ENCODE data around the gene EML4. TPM values are rescaled to one million over a fixed set of nuclear protein-coding genes. Genes with fewer than 3 reads are reported as not detected.

EML4 gene
- total and polyA plus RNA-seq, 2 donors (not counting 1 experiment from before 2014, with no cell fraction given) = 49.4 to 134 TPM

- Histone ChIP-seq H3K9ac (ENCODE audit: low read length) (no peak overlapping the region), H3K79me2 (ENCODE audit: control insufficient read depth, insufficient read depth, low read length) (no peaks in the 10 kb centered on the region), H3K27ac (ENCODE audit: low read length in 2 of 2) (no peak overlapping the region), H2AFZ (ENCODE audit: insufficient read depth, low read depth, low read length, poor library complexity, severe bottlenecking) (no peak overlapping the region), H4K20me1 (ENCODE audit: control insufficient read depth, insufficient read depth, low read length, poor library complexity, severe bottlenecking) (no peaks in the 10 kb centered on the region), H3K9me3 (ENCODE audit: control extremely low read depth in 1 of 3, control insufficient read depth in 2 of 3, insufficient read depth in 1 of 3, low read length in 2 of 3) (no peaks in the 10 kb centered on the region), H3K4me1 (ENCODE audit: control insufficient read depth in 2 of 2, insufficient read depth in 2 of 2, low read length in 2 of 2) (no peaks in the 10 kb centered on the region), H3K36me3 (replicated peaks in 1 of 2; ENCODE audit: control extremely low read depth in 1 of 2, control insufficient read depth in 1 of 2, extremely low read depth in 1 of 2, insufficient read depth in 2 of 2, low read length in 1 of 2) (peaks cover 41 to 92% of the 10 kb centered on the region in 2 experiments), H3K4me3 (ENCODE audit: control extremely low read depth in 1 of 5, extremely low read depth in 1 of 5, insufficient read depth in 1 of 5, low read depth in 2 of 5, low read length in 4 of 5) (no peak overlapping the region), H3K27me3 (replicated peaks in 1 of 4; ENCODE audit: control extremely low read depth in 1 of 4, control insufficient read depth in 3 of 4, insufficient read depth in 4 of 4, low read length in 3 of 4) (no peaks in the 10 kb centered on the region), H3K4me2 (replicated peaks; ENCODE audit: low read depth, low read length, poor library complexity, severe bottlenecking) (no peak overlapping the region)
- intact Hi-C loops (cut with micrococcal nuclease) = loop anchor here (1.0 to 10.0 kb wide), 2 partner anchors 234 to 460 kb away; no protein-coding TSS in a partner anchor
- Mint-ChIP-seq H3K4me3 (no peak overlapping the region), H3K27me3 (no peaks in the 10 kb centered on the region), H3K27ac (no peak overlapping the region), H3K4me1 (no peaks in the 10 kb centered on the region), H3K9me3 (ENCODE audit: insufficient read depth) (no peaks in the 10 kb centered on the region)
- CTCF ChIA-PET = interaction anchor here (0.9 to 2.7 kb wide), 9 partner anchors 10 to 476 kb away, joined by 3 to 28 read pairs (median 3); no protein-coding TSS in a partner anchor
- no peak for DNase-seq
- POLR2A ChIA-PET = no interaction called here
- WGBS (ENCODE audit: insufficient coverage) = 100% methylated on average over 1 of the region's 6 CpGs
- ATAC-seq (ENCODE audit: low read depth) = no peak
- TF ChIP-seq CTCF (IDR thresholded peaks at IDR 0.05) = no peak
- TF ChIP-seq EZH2 (IDR thresholded peaks at IDR 0.05; ENCODE audit: borderline replicate concordance, insufficient read depth, low read depth, low read length, poor library complexity, severe bottlenecking) = no peak
Measured at GRCh38 chr2:42328923-42329322, 159.8 kb downstream of the EML4 start.

- no peak for ATAC-seq (ENCODE audit: low read depth)
- Histone ChIP-seq H3K4me3 (ENCODE audit: control extremely low read depth in 1 of 5, extremely low read depth in 1 of 5, insufficient read depth in 1 of 5, low read depth in 2 of 5, low read length in 4 of 5) (no peak overlapping the region), H3K27ac (ENCODE audit: low read length in 2 of 2) (no peak overlapping the region), H3K4me2 (replicated peaks; ENCODE audit: low read depth, low read length, poor library complexity, severe bottlenecking) (no peak overlapping the region), H3K27me3 (replicated peaks in 1 of 4; ENCODE audit: control extremely low read depth in 1 of 4, control insufficient read depth in 3 of 4, insufficient read depth in 4 of 4, low read length in 3 of 4) (no peaks in the 10 kb centered on the region), H3K36me3 (replicated peaks in 1 of 2; ENCODE audit: control extremely low read depth in 1 of 2, control insufficient read depth in 1 of 2, extremely low read depth in 1 of 2, insufficient read depth in 2 of 2, low read length in 1 of 2) (peaks cover 41 to 86% of the 10 kb centered on the region in 2 experiments), H2AFZ (ENCODE audit: insufficient read depth, low read depth, low read length, poor library complexity, severe bottlenecking) (no peak overlapping the region), H3K4me1 (ENCODE audit: control insufficient read depth in 2 of 2, insufficient read depth in 2 of 2, low read length in 2 of 2) (no peaks in the 10 kb centered on the region), H3K9me3 (ENCODE audit: control extremely low read depth in 1 of 3, control insufficient read depth in 2 of 3, insufficient read depth in 1 of 3, low read length in 2 of 3) (no peaks in the 10 kb centered on the region), H3K79me2 (ENCODE audit: control insufficient read depth, insufficient read depth, low read length) (no peaks in the 10 kb centered on the region), H3K9ac (ENCODE audit: low read length) (no peak overlapping the region), H4K20me1 (ENCODE audit: control insufficient read depth, insufficient read depth, low read length, poor library complexity, severe bottlenecking) (no peaks in the 10 kb centered on the region)
- WGBS (ENCODE audit: insufficient coverage) = 100% methylated on average over 2 of the region's 5 CpGs
- Mint-ChIP-seq H3K27ac (no peak overlapping the region), H3K4me3 (no peak overlapping the region), H3K9me3 (ENCODE audit: insufficient read depth) (no peaks in the 10 kb centered on the region), H3K27me3 (no peaks in the 10 kb centered on the region), H3K4me1 (no peaks in the 10 kb centered on the region)
- intact Hi-C loops (cut with micrococcal nuclease) = loop anchor here (5.0 to 10.0 kb wide), 2 partner anchors 32 to 235 kb away; no protein-coding TSS in a partner anchor
- no peak for TF ChIP-seq EZH2 (IDR thresholded peaks at IDR 0.05; ENCODE audit: borderline replicate concordance, insufficient read depth, low read depth, low read length, poor library complexity, severe bottlenecking)
- TF ChIP-seq CTCF (IDR thresholded peaks at IDR 0.05) = no peak
- ChIA-PET CTCF (interaction anchor here (1.0 to 2.7 kb wide), 4 partner anchors 14 to 459 kb away, joined by 3 to 28 read pairs (median 6); no protein-coding TSS in a partner anchor), POLR2A (no interaction called here)
- DNase-seq = no peak
Measured at GRCh38 chr2:42329736-42330135, 160.6 kb downstream of the EML4 start.
